Mesenchymal stem cell (in vitro differentiated cells and primary cell): ENCODE data around the gene DLEC1.
"Not testable (repeated sequence)": the region's sequence is repeated elsewhere in the genome, so short reads cannot be mapped to it uniquely, and the experiment has no call there.

Source experiments
- DNase-seq: peaks from one replicate; pipeline ENCODE4 v3.0.0-alpha.2; 2013
- H2AFZ ChIP-seq: one replicate; pipeline ENCODE4 v1.6.1; 2013; ENCODE audit warnings: low read depth, mild to moderate bottlenecking, control low read depth, inconsistent platforms, low read length, moderate library complexity
- H2AK5ac ChIP-seq: 2 replicates; pipeline ENCODE4 v1.6.1; 2013; ENCODE audit warnings: low read length, moderate library complexity, mild to moderate bottlenecking, inconsistent platforms; ENCODE audit not compliant: severe bottlenecking
- H2BK120ac ChIP-seq: one replicate; pipeline ENCODE4 v1.6.1; 2013; ENCODE audit warnings: low read depth, mild to moderate bottlenecking, inconsistent platforms, low read length, moderate library complexity
- H2BK12ac ChIP-seq, 2 experiments: one replicate each; pipeline ENCODE4 v1.6.1; 2013; ENCODE audit warnings: inconsistent platforms in 2 of 2, low read length in 2 of 2, mild to moderate bottlenecking in 2 of 2, moderate library complexity in 2 of 2, control low read depth in 1 of 2
- H2BK15ac ChIP-seq: one replicate; pipeline ENCODE4 v1.6.1; 2013; ENCODE audit warnings: mild to moderate bottlenecking, low read depth, inconsistent platforms; ENCODE audit not compliant: poor library complexity, severe bottlenecking
- H2BK5ac ChIP-seq: 2 replicates; pipeline ENCODE4 v1.6.1; 2013; ENCODE audit warnings: low read depth, mild to moderate bottlenecking, low read length, control low read depth, inconsistent platforms; ENCODE audit not compliant: poor library complexity, severe bottlenecking
- H3K14ac ChIP-seq, 2 experiments: one replicate each; pipeline ENCODE4 v1.6.1; 2013; ENCODE audit warnings: inconsistent platforms in 2 of 2, low read length in 2 of 2, control low read depth in 1 of 2, mild to moderate bottlenecking in 1 of 2, moderate library complexity in 1 of 2
- H3K18ac ChIP-seq, 2 experiments: one replicate each; pipeline ENCODE4 v1.6.1; 2013; ENCODE audit warnings: inconsistent platforms in 2 of 2, low read length in 2 of 2, control low read depth in 1 of 2, low read depth in 1 of 2, mild to moderate bottlenecking in 1 of 2
- H3K23ac ChIP-seq, 2 experiments: one replicate each; pipeline ENCODE4 v1.6.1; 2013; ENCODE audit warnings: inconsistent platforms in 2 of 2, low read length in 2 of 2, mild to moderate bottlenecking in 2 of 2, moderate library complexity in 2 of 2, control low read depth in 1 of 2
- H3K27ac ChIP-seq: 2 replicates; pipeline ENCODE4 v1.5.1; 2013; ENCODE audit warnings: mild to moderate bottlenecking, moderate library complexity, low read length, control low read depth, inconsistent platforms; ENCODE audit not compliant: poor library complexity, severe bottlenecking
- H3K27me3 ChIP-seq, 2 experiments: 2 replicates each; pipeline versions ENCODE4 v1.6.1 to v1.7.0; 2013; ENCODE audit warnings: low read length in 2 of 2, mild to moderate bottlenecking in 2 of 2, moderate library complexity in 2 of 2, control low read depth in 1 of 2, inconsistent platforms in 1 of 2; ENCODE audit not compliant: control insufficient read depth in 1 of 2, insufficient read depth in 1 of 2
- H3K36me3 ChIP-seq, 2 experiments: 2 replicates each; pipeline versions ENCODE4 v1.6.1 to v1.7.0; 2013; ENCODE audit warnings: low read length in 2 of 2, control low read depth in 1 of 2, inconsistent platforms in 1 of 2, low read depth in 1 of 2, mild to moderate bottlenecking in 1 of 2; ENCODE audit not compliant: insufficient read depth in 2 of 2, control insufficient read depth in 1 of 2
- H3K4ac ChIP-seq, 2 experiments: one replicate each; pipeline ENCODE4 v1.6.1; 2013; ENCODE audit warnings: inconsistent platforms in 2 of 2, low read length in 2 of 2, mild to moderate bottlenecking in 2 of 2, moderate library complexity in 2 of 2, control low read depth in 1 of 2, low read depth in 1 of 2
- H3K4me1 ChIP-seq: 2 replicates; pipeline ENCODE4 v1.6.1; 2013; ENCODE audit warnings: low read depth, low read length, control low read depth; ENCODE audit not compliant: control insufficient read depth, insufficient read depth
- H3K4me2 ChIP-seq: 2 replicates; pipeline ENCODE4 v1.6.1; 2013; ENCODE audit warnings: low read length, mild to moderate bottlenecking, inconsistent platforms; ENCODE audit not compliant: poor library complexity, severe bottlenecking
- H3K4me3 ChIP-seq, 2 experiments: 2 replicates each; pipeline versions ENCODE4 v1.5.1 to v1.7.0; 2013; ENCODE audit warnings: low read length in 2 of 2, mild to moderate bottlenecking in 2 of 2, control low read depth in 1 of 2, low read depth in 1 of 2; ENCODE audit not compliant: insufficient read depth in 1 of 2
- H3K79me1 ChIP-seq: replicated peaks from 2 replicates; pipeline ENCODE4 v1.6.1; 2013; ENCODE audit warnings: mild to moderate bottlenecking, control low read depth, low read length, inconsistent platforms; ENCODE audit not compliant: poor library complexity, severe bottlenecking
- H3K9ac ChIP-seq: 2 replicates; pipeline ENCODE4 v1.7.0; 2013; ENCODE audit warnings: mild to moderate bottlenecking, low read length, moderate library complexity
- H3K9me3 ChIP-seq: 2 replicates; pipeline ENCODE4 v1.7.0; 2013; ENCODE audit warnings: mild to moderate bottlenecking, low read length; ENCODE audit not compliant: control insufficient read depth
- H4K8ac ChIP-seq: one replicate; pipeline ENCODE4 v1.6.1; 2013; ENCODE audit warnings: inconsistent platforms, mild to moderate bottlenecking, low read length, moderate library complexity
- H4K91ac ChIP-seq: one replicate; pipeline ENCODE4 v1.6.1; 2013; ENCODE audit warnings: mild to moderate bottlenecking, low read length, inconsistent platforms
- WGBS: methylation state at CpG from one replicate; pipeline ENCODE4 v1.1.7; 2013; ENCODE audit warnings: mixed read lengths; 5-methylcytosine and 5-hydroxymethylcytosine counted together

The DLEC1 gene

DNA sequence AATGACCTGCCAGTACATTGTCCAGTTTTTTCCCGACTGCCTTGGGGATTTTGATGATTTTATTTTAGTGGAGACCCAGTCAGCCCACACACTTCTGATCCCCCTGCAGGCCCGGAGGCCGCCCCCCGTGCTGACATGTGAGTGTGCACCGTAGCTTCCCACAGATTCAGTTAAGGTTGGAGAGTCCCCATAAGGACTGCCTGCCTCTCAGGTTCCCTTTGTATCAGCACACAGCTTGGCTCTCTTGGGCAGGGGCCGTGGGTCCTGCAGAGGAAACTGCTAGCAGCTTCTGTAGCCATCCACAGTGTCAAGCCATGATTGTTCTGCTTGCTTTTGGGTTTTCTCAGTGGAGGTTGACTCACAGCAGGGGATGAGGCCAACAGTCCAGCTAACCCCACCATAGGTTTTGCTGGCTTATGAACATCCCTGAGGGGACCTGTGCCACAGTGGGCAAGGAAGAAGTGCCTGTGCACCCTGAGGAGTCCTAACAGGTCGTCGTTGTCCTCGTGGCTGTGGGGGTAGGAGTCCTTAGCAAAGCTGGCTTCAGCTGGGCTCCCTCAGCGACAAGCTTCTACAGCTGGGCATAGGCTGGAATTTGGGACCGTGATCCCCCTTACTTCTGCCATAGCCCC, 46.4 kb downstream of the DLEC1 start:
- H3K14ac ChIP-seq = no peak overlapping the region
- no peaks in the 10 kb centered on the region for H3K36me3 ChIP-seq
- no peak overlapping the region for H2BK15ac ChIP-seq
- H3K79me1 ChIP-seq = no peaks in the 10 kb centered on the region
- no peaks in the 10 kb centered on the region for H3K4me1 ChIP-seq
- H3K27ac ChIP-seq = no peak overlapping the region
- no peak overlapping the region for H3K4ac ChIP-seq
- H3K4me3 ChIP-seq = no peak overlapping the region
- 91% methylated on average over 11 of the region's 11 CpGs for WGBS
- no peak overlapping the region for H2BK12ac ChIP-seq
- H3K23ac ChIP-seq = no peak overlapping the region
- no peak overlapping the region for H3K18ac ChIP-seq
- H3K9me3 ChIP-seq = peaks cover 6% of the 10 kb centered on the region
- no peak for DNase-seq
- H2AK5ac ChIP-seq = no peak overlapping the region
- no peak overlapping the region for H4K91ac ChIP-seq
- H3K4me2 ChIP-seq = no peak overlapping the region
- H4K8ac ChIP-seq = no peak overlapping the region
- H2BK120ac ChIP-seq = no peak overlapping the region
- H2AFZ ChIP-seq = no peak overlapping the region
- H3K9ac ChIP-seq = no peak overlapping the region
- peaks cover 0 to 4% of the 10 kb centered on the region in 2 experiments for H3K27me3 ChIP-seq
- H2BK5ac ChIP-seq = no peak overlapping the region

GRCh38 chr3:38085943-38086324, 46.9 kb downstream of the DLEC1 start:
- H3K23ac ChIP-seq = no peak overlapping the region
- WGBS = 100% methylated on average over 1 of the region's 1 CpG
- H3K4me3 ChIP-seq = no peak overlapping the region
- no peak overlapping the region for H4K8ac ChIP-seq
- H3K14ac ChIP-seq = no peak overlapping the region
- DNase-seq = no peak
- H4K91ac ChIP-seq = no peak overlapping the region
- H3K9me3 ChIP-seq = peaks cover 6% of the 10 kb centered on the region
- no peak overlapping the region for H2BK120ac ChIP-seq
- no peaks in the 10 kb centered on the region for H3K36me3 ChIP-seq
- H2BK12ac ChIP-seq = no peak overlapping the region
- no peaks in the 10 kb centered on the region for H3K4me1 ChIP-seq
- no peak overlapping the region for H2BK15ac ChIP-seq
- H3K4me2 ChIP-seq = no peak overlapping the region
- H3K18ac ChIP-seq = no peak overlapping the region
- no peak overlapping the region for H2AFZ ChIP-seq
- H3K27me3 ChIP-seq = peaks cover 0 to 4% of the 10 kb centered on the region in 2 experiments
- no peak overlapping the region for H3K27ac ChIP-seq
- no peak overlapping the region for H3K4ac ChIP-seq
- no peak overlapping the region for H2BK5ac ChIP-seq
- no peaks in the 10 kb centered on the region for H3K79me1 ChIP-seq
- H3K9ac ChIP-seq = no peak overlapping the region
- H2AK5ac ChIP-seq = no peak overlapping the region

GRCh38 chr3:38086496-38086895, 47.5 kb downstream of the DLEC1 start:
- Histone ChIP-seq H4K91ac (no peak overlapping the region), H2BK5ac (no peak overlapping the region), H3K4me1 (no peaks in the 10 kb centered on the region), H2BK15ac (no peak overlapping the region), H3K79me1 (no peaks in the 10 kb centered on the region), H3K18ac (no peak overlapping the region), H3K27me3 (peaks cover 0 to 4% of the 10 kb centered on the region in 2 experiments), H4K8ac (no peak overlapping the region), H2AK5ac (no peak overlapping the region), H3K4ac (no peak overlapping the region), H3K9ac (no peak overlapping the region), H2BK12ac (no peak overlapping the region), H3K4me2 (no peak overlapping the region), H2BK120ac (no peak overlapping the region), H3K9me3 (peaks cover 6% of the 10 kb centered on the region), H2AFZ (no peak overlapping the region), H3K23ac (no peak overlapping the region), H3K14ac (no peak overlapping the region), H3K36me3 (no peaks in the 10 kb centered on the region), H3K4me3 (no peak overlapping the region), H3K27ac (no peak overlapping the region)
- no peak for DNase-seq
- 89% methylated on average over 3 of the region's 3 CpGs for WGBS

DNA sequence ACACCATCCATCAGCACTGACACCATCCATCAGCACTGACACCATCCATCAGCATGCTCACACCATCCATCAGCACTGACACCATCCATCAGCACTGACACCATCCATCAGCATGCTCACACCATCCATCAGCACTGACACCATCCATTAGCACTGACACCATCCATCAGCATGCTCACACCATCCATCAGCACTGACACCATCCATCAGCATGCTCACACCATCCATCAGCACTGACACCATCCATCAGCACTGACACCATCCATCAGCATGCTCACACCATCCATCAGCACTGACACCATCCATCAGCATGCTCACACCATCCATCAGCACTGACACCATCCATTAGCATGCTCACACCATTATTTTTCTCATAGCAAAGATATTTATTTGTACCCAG, 48.3 kb downstream of the DLEC1 start:
- H3K27me3 ChIP-seq, H3K9ac ChIP-seq, H3K4me3 ChIP-seq, H4K8ac ChIP-seq, H3K4me2 ChIP-seq, DNase-seq, H2AFZ ChIP-seq, H3K23ac ChIP-seq, H2AK5ac ChIP-seq, H3K27ac ChIP-seq, H2BK5ac ChIP-seq, H3K36me3 ChIP-seq, H2BK120ac ChIP-seq, H3K9me3 ChIP-seq, H2BK12ac ChIP-seq, H2BK15ac ChIP-seq, H3K4ac ChIP-seq, H4K91ac ChIP-seq, H3K4me1 ChIP-seq, H3K79me1 ChIP-seq, H3K18ac ChIP-seq, H3K14ac ChIP-seq: not testable (repeated sequence)
